K562 (cell line): ENCODE results near the gene CCDC47. TPM values are rescaled to one million over a fixed set of nuclear protein-coding genes. Genes with fewer than 3 reads are reported as not detected.
A peak's percentile ranks its signal among the peaks of the same experiment; 100 is the strongest.

Source experiments
- ATF1 ChIP-seq, 2 experiments: fragments of 450-650 bp in 1 of 2; IDR thresholded peaks; 2 replicates each; pipeline ENCODE4 v1.6.1; 2016; ENCODE audit warnings: missing compliant biosample characterization in 1 of 2, missing genetic modification characterization in 1 of 2
- BRCA1 ChIP-seq, 2 experiments: fragments of 450-650 bp in 1 of 2; sonication (generic) in 1 of 2; formaldehyde crosslinking in 1 of 2; IDR thresholded peaks; 2 replicates each; pipeline versions ENCODE4 v1.5.0 to v1.6.1; 2017 to 2020; ENCODE audit warnings: mild to moderate bottlenecking in 1 of 2, missing genetic modification reagents in 1 of 2
- FOXK1 ChIP-seq: sonication (generic); formaldehyde crosslinking; IDR thresholded peaks from 2 replicates; pipeline ENCODE4 v1.8.0; 2022; ENCODE audit warnings: missing genetic modification reagents, mild to moderate bottlenecking, borderline replicate concordance
- FOXO4 ChIP-seq: fragments of 450-650 bp; formaldehyde crosslinking; IDR thresholded peaks from 2 replicates; pipeline ENCODE4 v1.4.0; 2020; ENCODE audit warnings: mild to moderate bottlenecking, moderate library complexity
- FOXP1 ChIP-seq: sonication (generic); formaldehyde crosslinking; IDR thresholded peaks from 2 replicates; pipeline ENCODE4 v1.8.0; 2022; ENCODE audit warnings: mild to moderate bottlenecking, missing genetic modification reagents
- GMEB1 ChIP-seq: fragments of 250-450 bp; sonication (Bioruptor Pico); IDR thresholded peaks from 2 replicates; pipeline ENCODE4 v1.4.0; 2020; ENCODE audit warnings: mild to moderate bottlenecking
- NR4A1 ChIP-seq, 2 experiments: fragments of 250-450 bp in 1 of 2; fragments of 450-650 bp in 1 of 2; sonication (Bioruptor Pico) in 1 of 2; IDR thresholded peaks; 2 replicates each; pipeline versions ENCODE4 v1.4.0 to v1.6.1; 2016 to 2020; ENCODE audit warnings: mild to moderate bottlenecking in 2 of 2, missing compliant biosample characterization in 1 of 2, missing genetic modification characterization in 1 of 2, moderate library complexity in 1 of 2
- POLR2H ChIP-seq: IDR thresholded peaks from 2 replicates; pipeline ENCODE4 v1.6.1; 2016; ENCODE audit warnings: missing genetic modification characterization, low read depth, mild to moderate bottlenecking, control low read depth, missing compliant biosample characterization, moderate library complexity
- SAFB ChIP-seq: fragments of 200-400 bp; formaldehyde crosslinking; IDR thresholded peaks from 2 replicates; pipeline ENCODE4 v1.6.1; 2017; ENCODE audit warnings: low read depth, low read length, borderline replicate concordance
- SMC3 ChIP-seq: conservative IDR thresholded peaks from 2 replicates; pipeline ENCODE4 v1.6.1; 2011; ENCODE audit warnings: low read depth, low read length, improper control_type of control experiment; ENCODE audit not compliant: insufficient read depth
- SRF ChIP-seq, 2 experiments: fragments of 250-450, 450-650 bp in 1 of 2; sonication (Bioruptor Pico) in 1 of 2; sonication (generic) in 1 of 2; formaldehyde crosslinking; IDR thresholded peaks; 2 replicates each; pipeline versions ENCODE4 v1.5.0 to v1.5.1; 2020 to 2022; ENCODE audit warnings: mild to moderate bottlenecking in 1 of 2, missing genetic modification reagents in 1 of 2
- STAT5A ChIP-seq: IDR thresholded peaks from 2 replicates; pipeline ENCODE4 v1.6.1; 2012; ENCODE audit warnings: low read length, inconsistent platforms, borderline replicate concordance
- TGIF2 ChIP-seq: sonication (generic); formaldehyde crosslinking; IDR thresholded peaks from 2 replicates; pipeline ENCODE4 v1.8.1; 2022; ENCODE audit warnings: mild to moderate bottlenecking, missing genetic modification reagents, moderate library complexity
- ZBTB12 ChIP-seq: fragments of 250-450 bp; sonication (Bioruptor Pico); IDR thresholded peaks from 2 replicates; pipeline ENCODE4 v1.4.0; 2020
- ZBTB7A ChIP-seq: IDR thresholded peaks from 2 replicates; pipeline ENCODE4 v1.6.1; 2011; ENCODE audit warnings: low read depth, mild to moderate bottlenecking, low read length, moderate library complexity, borderline replicate concordance; ENCODE audit not compliant: control insufficient read depth
- ZNF263 ChIP-seq: sonication (generic); formaldehyde crosslinking; IDR thresholded peaks from 2 replicates; pipeline ENCODE4 v1.8.0; 2022; ENCODE audit warnings: mild to moderate bottlenecking, missing genetic modification reagents, borderline replicate concordance
- ZNF696 ChIP-seq: fragments of 250-450 bp; sonication (Bioruptor Pico); conservative IDR thresholded peaks from 2 replicates; pipeline ENCODE4 v1.4.0; 2020; ENCODE audit warnings: mild to moderate bottlenecking, moderate library complexity
- ZNF75A ChIP-seq: fragments of 450-650 bp; formaldehyde crosslinking; IDR thresholded peaks from 2 replicates; pipeline ENCODE4 v1.4.0; 2020; ENCODE audit warnings: mild to moderate bottlenecking
- polyA plus RNA-seq, 8 experiments: library from polyadenylated mRNA; depleted of rRNA in 4 of 8; stranded (reverse) in 5 of 8; unstranded in 3 of 8; fragments of >200 nt; fragmentation: Nextera tagmentation in 2 of 8; fragmentation: Illumina TruSeq in 1 of 8; extraction: Ambion mirVana in 2 of 8; extraction: Trizol in 1 of 8; gene quantifications; 2 replicates each; pipeline versions ENCODE4 v1.2.1 to v1.2.3, GENCODE V29; 2011 to 2014; ENCODE audit warnings: inconsistent platforms in 1 of 8, missing spikeins in 1 of 8
- total RNA-seq, 7 experiments: library from RNA; depleted of rRNA in 6 of 7; stranded (reverse); fragments of >200 nt in 6 of 7; fragmentation: Illumina TruSeq in 2 of 7; extraction: Trizol in 2 of 7; gene quantifications; 2 replicates each; pipeline versions ENCODE4 v1.2.1 to v1.2.3, GENCODE V29; 2011 to 2021; ENCODE audit warnings: low replicate concordance in 1 of 7
- TF ChIP-seq, protein P1 (sequence below): fragments of 450-650 bp; IDR thresholded peaks from 2 replicates; pipeline ENCODE4 v1.6.1; 2014; ENCODE audit warnings: low read depth, mild to moderate bottlenecking, moderate library complexity, borderline replicate concordance
- TF ChIP-seq, protein P2 (sequence below), 2 experiments: fragments of 450-650 bp; conservative IDR thresholded peaks; 2 replicates each; pipeline ENCODE4 v1.6.1; 2017; ENCODE audit warnings: mild to moderate bottlenecking in 2 of 2, moderate library complexity in 2 of 2

Gene CCDC47
- total and polyA plus RNA-seq, 9 of the 15 experiments (the other 6 are each of a cell fraction or from before 2014, with no cell fraction given) = 15.5 to 162 (median 122) TPM

GRCh38 chr17:63772801-63773271, 561 bp downstream of the CCDC47 start (continued):
- TF ChIP-seq TGIF2 (0 out of 2 replicates have a peak, but pooled peaks have one; percentile 68), ZNF75A (CRISPR knock-in tag) (no peak), POLR2H (tag) (no peak), FOXK1 (CRISPR knock-in tag) (no peak), ZBTB12 (CRISPR knock-in tag) (no peak), STAT5A (no peak), SAFB (no peak), FOXP1 (CRISPR knock-in tag) (no peak), FOXO4 (CRISPR knock-in tag) (no peak), NR4A1 (CRISPR knock-in tag; IDR thresholded peaks at IDR 0.05) (no peak), NR4A1 (tag; IDR thresholded peaks at IDR 0.05) (no peak), ZNF696 (CRISPR knock-in tag) (no peak), SRF (CRISPR knock-in tag; IDR thresholded peaks at IDR 0.05) (no peak), ATF1 (CRISPR knock-in tag; IDR thresholded peaks at IDR 0.05) (no peak), ATF1 (tag; IDR thresholded peaks at IDR 0.05) (no peak), ZBTB7A (no peak), GMEB1 (CRISPR knock-in tag) (no peak), ZNF263 (no peak), SMC3 (no peak), BRCA1 (IDR thresholded peaks at IDR 0.05) (no peak), BRCA1 (CRISPR knock-in tag; IDR thresholded peaks at IDR 0.05) (no peak)
- TF ChIP-seq, protein P1, sequence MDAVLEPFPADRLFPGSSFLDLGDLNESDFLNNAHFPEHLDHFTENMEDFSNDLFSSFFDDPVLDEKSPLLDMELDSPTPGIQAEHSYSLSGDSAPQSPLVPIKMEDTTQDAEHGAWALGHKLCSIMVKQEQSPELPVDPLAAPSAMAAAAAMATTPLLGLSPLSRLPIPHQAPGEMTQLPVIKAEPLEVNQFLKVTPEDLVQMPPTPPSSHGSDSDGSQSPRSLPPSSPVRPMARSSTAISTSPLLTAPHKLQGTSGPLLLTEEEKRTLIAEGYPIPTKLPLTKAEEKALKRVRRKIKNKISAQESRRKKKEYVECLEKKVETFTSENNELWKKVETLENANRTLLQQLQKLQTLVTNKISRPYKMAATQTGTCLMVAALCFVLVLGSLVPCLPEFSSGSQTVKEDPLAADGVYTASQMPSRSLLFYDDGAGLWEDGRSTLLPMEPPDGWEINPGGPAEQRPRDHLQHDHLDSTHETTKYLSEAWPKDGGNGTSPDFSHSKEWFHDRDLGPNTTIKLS = no peak
- TF ChIP-seq, protein P2, sequence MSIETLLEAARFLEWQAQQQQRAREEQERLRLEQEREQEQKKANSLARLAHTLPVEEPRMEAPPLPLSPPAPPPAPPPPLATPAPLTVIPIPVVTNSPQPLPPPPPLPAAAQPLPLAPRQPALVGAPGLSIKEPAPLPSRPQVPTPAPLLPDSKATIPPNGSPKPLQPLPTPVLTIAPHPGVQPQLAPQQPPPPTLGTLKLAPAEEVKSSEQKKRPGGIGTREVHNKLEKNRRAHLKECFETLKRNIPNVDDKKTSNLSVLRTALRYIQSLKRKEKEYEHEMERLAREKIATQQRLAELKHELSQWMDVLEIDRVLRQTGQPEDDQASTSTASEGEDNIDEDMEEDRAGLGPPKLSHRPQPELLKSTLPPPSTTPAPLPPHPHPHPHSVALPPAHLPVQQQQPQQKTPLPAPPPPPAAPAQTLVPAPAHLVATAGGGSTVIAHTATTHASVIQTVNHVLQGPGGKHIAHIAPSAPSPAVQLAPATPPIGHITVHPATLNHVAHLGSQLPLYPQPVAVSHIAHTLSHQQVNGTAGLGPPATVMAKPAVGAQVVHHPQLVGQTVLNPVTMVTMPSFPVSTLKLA (conservative IDR thresholded peaks at IDR 0.05) = no peak
